Right cardiac atrium (tissue), 5 donors: ENCODE measurements around the gene HSP90B1. TPM values are rescaled to one million over a fixed set of nuclear protein-coding genes. Genes with fewer than 3 reads are reported as not detected.

Experiments used
- ATAC-seq, 2 donors: fragments of 200-7000 bp; cut with Tn5 transposase; one replicate each; pipeline versions ENCODE4 v1.8.0 to v1.9.1; 2020; ENCODE audit warnings: moderate library complexity in 2 of 2, mild to moderate bottlenecking in 1 of 2
- DNase-seq, 3 donors: peaks; one replicate each; pipeline ENCODE4 v3.0.0-alpha.2; 2020
- H3K27ac ChIP-seq: one replicate; pipeline ENCODE4 v1.5.1; 2013; ENCODE audit warnings: mild to moderate bottlenecking, low read length, control low read depth, moderate library complexity
- H3K27me3 ChIP-seq: one replicate; pipeline ENCODE4 v1.6.1; 2013; ENCODE audit not compliant: control insufficient read depth, insufficient read depth
- H3K4me1 ChIP-seq: one replicate; pipeline ENCODE4 v1.6.1; 2013; ENCODE audit warnings: low read length; ENCODE audit not compliant: control insufficient read depth, insufficient read depth
- H3K4me3 ChIP-seq: one replicate; pipeline ENCODE4 v1.5.1; 2013; ENCODE audit warnings: low read length, control low read depth
- H3K9me3 ChIP-seq: one replicate; pipeline ENCODE4 v1.6.1; 2013; ENCODE audit warnings: low read length; ENCODE audit not compliant: control insufficient read depth
- WGBS: extraction: QIAGEN DNeasy Blood & Tissue Kit; methylation state at CpG from one replicate; pipeline ENCODE4 v1.1.7; 2013; 5-methylcytosine and 5-hydroxymethylcytosine counted together
- intact Hi-C, 4 donors: fragments of 100-400 bp; cut with DNase I; formaldehyde crosslinking; loops; one replicate each; pipeline versions ENCODE4 v1.11.0 to v1.14.0; 2022 to 2023
- polyA plus RNA-seq: library from polyadenylated mRNA; stranded (reverse); fragments of 200-250 nt; gene quantifications from one replicate; pipeline ENCODE4 v1.2.3, GENCODE V29; 2013
- total RNA-seq, 4 donors: library from RNA; stranded (reverse); fragmentation: NEBNext Ultra II Directional; extraction: Animal tissue kit (Norgen Biotek cat#: 25700); gene quantifications; one replicate each; pipeline ENCODE4 v1.2.1, GENCODE V29; 2021
- donor health status: healthy with polysubstance abuse.
- donor health status: DM: no; HTN: yes; CAD: no.
- donor health status: DM: no; HTN: no; CAD: no.
- donor health status: DM: no; HTN: yes; CAD: no; lungs with severe emphysema.
- donor health status: DM: yes; HTN: yes; CAD: no.

Gene HSP90B1
- total and polyA plus RNA-seq, 5 donors = 292 to 625 (median 423) TPM

DNA sequence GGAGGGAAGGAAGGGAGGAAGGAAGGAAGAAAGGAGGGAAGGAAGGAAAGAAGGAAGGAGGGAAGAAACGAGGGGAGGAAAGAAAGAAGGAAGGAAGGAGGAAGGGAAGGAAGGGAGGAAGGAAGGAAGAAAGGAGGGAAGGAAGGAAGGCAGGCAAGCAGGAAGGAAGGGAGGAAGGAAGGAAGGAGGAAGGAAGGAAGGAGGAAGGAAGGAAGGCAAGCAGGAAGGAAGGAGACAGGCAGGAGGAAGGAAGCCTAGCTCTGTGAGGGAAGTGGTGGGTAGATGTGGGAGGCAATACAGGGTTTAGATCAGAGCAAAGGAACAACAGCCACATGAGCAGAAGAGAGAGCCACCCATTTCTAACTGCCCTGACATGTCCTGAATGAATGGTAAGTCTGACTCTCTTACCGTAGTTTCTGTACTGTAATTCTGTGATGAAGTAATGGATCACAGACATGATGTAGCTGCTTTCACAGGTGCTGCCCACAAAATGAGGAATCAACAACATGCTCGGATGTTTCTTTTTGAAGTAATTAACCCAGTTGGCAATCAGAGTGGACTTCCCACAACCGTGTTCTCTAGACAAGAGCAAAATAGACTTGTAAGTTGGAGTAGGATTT lies 24.4 kb upstream of the HSP90B1 start:
- WGBS = 71% methylated on average over 4 of the region's 4 CpGs

DNA sequence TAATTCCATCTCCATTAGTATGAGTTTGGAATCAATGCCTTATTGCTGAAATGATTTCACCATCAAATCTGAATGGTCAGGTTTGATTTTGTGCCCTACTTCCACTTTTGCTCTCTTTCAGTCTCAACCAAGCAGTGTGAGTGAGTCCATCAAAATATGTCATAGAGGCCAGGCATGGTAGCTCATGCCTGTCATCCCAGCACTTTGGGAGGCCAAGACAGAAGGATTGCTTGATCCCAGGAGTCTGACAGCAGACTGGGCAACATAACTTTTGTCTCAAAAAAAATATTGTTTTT lies 22.0 kb upstream of the HSP90B1 start:
- no peak overlapping the region for H3K4me3 ChIP-seq
- no peaks in the 10 kb centered on the region for H3K9me3 ChIP-seq
- H3K4me1 ChIP-seq = no peaks in the 10 kb centered on the region
- DNase-seq (no peak), ATAC-seq (no peak)
- no peaks in the 10 kb centered on the region for H3K27me3 ChIP-seq
- intact Hi-C loops = no loop called here
- no peak overlapping the region for H3K27ac ChIP-seq

More for the DNA sequence above, 24.4 kb upstream of the HSP90B1 start:
- Histone ChIP-seq H3K9me3 (no peaks in the 10 kb centered on the region), H3K4me1 (no peaks in the 10 kb centered on the region), H3K27me3 (no peaks in the 10 kb centered on the region), H3K4me3 (no peak overlapping the region), H3K27ac (no peak overlapping the region)
- DNase-seq = no peak
- no peak for ATAC-seq
- intact Hi-C loops = no loop called here

DNA sequence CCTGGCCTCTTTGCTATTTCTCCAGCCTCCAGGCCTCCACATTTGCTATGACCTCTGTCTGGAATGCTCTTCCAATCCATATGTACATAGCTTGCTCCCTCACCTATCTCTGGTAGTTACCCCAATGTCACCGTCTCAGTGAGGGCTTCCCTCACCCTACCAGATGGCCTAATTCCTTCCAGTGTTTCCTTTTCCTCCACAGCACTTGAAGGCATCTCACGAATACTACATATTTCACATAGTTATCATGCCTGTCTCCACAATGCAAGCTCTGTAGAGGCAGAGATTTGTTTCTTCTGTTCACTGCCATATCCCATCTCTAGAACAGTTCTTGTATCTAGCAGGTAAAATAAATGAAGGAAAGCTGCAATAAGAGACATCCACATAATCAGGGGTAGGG lies 21.3 kb upstream of the HSP90B1 start:
- WGBS = 26% methylated on average over 2 of the region's 2 CpGs
- intact Hi-C loops = no loop called here
- Histone ChIP-seq H3K4me1 (no peaks in the 10 kb centered on the region), H3K27ac (no peak overlapping the region), H3K9me3 (no peaks in the 10 kb centered on the region), H3K27me3 (no peaks in the 10 kb centered on the region), H3K4me3 (no peak overlapping the region)
- DNase-seq (no peak), ATAC-seq (no peak)

DNA sequence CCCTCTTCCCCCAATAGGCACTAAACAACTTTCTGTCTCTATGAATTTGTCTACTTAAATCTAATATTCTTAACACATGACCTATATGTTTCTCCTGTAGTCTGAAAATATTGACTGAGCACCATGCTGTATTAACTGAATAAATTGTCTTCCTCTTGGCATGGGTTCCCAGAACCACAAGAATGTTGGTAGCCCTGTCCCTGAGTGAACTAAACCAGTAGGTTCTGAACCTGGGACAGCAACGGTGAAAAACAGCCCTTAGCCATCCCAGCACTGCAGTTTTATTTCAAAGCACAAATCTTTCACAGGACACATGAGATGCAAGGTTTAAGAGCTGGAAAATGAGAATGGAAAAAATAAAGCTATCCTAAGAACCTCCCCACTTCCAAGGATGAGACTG lies 20.4 kb upstream of the HSP90B1 start:
- Histone ChIP-seq H3K4me1 (no peaks in the 10 kb centered on the region), H3K27me3 (no peaks in the 10 kb centered on the region), H3K9me3 (no peaks in the 10 kb centered on the region), H3K27ac (no peak overlapping the region), H3K4me3 (no peak overlapping the region)
- ATAC-seq = no peak
- no peak for DNase-seq
- intact Hi-C loops = no loop called here
- 88% methylated on average over 1 of the region's 1 CpG for WGBS

DNA sequence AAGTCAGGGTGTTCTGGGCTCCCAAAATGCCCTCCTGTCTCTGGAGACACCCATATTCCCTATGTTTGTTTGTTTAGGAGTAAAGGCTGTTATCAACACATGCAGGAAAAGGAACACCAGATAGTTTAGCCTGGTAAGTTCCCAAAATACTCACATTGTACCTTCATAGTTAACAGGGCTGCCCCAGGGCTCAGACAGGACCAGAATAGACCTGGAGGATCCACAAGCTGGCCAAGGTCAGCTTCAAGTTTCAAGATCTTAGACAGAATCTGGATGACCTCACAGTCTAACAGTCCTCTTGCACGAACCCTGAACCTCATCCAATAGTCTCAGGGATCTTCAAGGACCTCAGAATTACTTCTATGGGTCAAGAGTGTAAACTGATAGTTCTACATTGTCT lies 18.1 kb upstream of the HSP90B1 start:
- 73% methylated on average over 1 of the region's 1 CpG for WGBS
- ATAC-seq (no peak), DNase-seq (no peak)
- Histone ChIP-seq H3K9me3 (no peaks in the 10 kb centered on the region), H3K27me3 (no peaks in the 10 kb centered on the region), H3K4me1 (no peaks in the 10 kb centered on the region), H3K4me3 (no peak overlapping the region), H3K27ac (peak overlapping the region; percentile 17)
- intact Hi-C loops = no loop called here

DNA sequence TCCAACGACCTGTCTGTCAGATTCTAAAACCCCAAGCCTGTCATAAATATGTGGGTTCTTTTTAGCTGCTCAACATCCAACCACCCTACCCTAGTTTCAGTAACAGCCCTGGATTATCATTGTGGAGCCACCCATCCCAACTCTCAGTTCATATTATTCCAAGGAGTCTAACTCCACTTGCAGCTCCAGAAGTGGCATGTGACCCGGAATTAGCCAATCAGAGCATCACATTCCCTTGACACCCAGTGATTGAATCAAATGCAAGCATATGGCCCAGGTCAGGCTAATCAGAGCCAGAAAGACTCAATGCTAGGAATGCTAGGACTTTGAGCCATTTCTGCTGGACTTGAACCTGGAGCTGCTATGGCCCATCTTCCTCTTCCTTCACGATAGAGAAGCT lies 17.1 kb upstream of the HSP90B1 start:
- DNase-seq = no peak
- no peaks in the 10 kb centered on the region for H3K9me3 ChIP-seq
- WGBS = 86% methylated on average over 3 of the region's 3 CpGs
- no peaks in the 10 kb centered on the region for H3K27me3 ChIP-seq
- ATAC-seq = no peak
- H3K4me3 ChIP-seq = no peak overlapping the region
- intact Hi-C loops = no loop called here
- H3K27ac ChIP-seq = no peak overlapping the region
- H3K4me1 ChIP-seq = no peaks in the 10 kb centered on the region

DNA sequence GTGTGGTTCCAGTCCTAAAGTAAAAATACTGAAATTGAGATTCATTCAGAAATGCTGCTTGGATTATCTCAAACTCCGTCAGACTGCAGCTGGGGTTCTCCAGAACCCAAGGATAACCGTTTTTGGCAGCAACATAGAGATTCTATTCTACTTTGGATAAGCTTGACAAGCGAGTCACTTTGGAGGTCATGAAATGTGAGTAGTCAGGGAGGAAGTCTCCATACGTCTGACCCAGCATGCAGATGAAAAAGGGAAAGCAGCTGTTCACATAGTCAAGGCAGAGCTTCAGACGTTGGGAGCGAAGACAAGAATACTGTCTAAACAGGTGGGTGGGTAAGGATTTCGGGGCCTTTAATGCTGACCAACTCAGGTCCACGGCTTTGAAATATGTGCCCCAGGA lies 14.9 kb upstream of the HSP90B1 start:
- H3K9me3 ChIP-seq = no peaks in the 10 kb centered on the region
- no peak overlapping the region for H3K27ac ChIP-seq
- DNase-seq = no peak
- ATAC-seq = no peak
- H3K4me3 ChIP-seq = no peak overlapping the region
- H3K27me3 ChIP-seq = no peaks in the 10 kb centered on the region
- 50% methylated on average over 8 of the region's 8 CpGs for WGBS
- intact Hi-C loops = no loop called here
- no peaks in the 10 kb centered on the region for H3K4me1 ChIP-seq

DNA sequence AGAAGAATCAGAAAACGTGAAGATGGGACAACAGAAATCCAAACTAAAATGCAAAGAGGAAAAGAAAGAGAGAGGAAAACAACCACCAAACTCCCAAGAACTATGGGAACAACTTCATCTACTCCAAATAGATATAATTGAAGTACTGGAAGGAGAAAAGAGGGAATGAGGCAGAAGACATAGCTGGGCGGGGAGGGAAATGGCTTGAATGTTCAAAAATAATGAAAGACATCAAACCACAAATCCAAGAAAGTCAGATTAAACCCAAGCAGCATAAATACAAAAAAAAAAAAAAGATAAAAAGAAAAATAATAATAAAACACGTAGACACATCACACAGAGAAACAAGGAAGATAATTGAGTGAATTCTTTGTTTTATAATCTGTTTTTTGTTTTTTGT lies 12.3 kb upstream of the HSP90B1 start:
- no peaks in the 10 kb centered on the region for H3K4me1 ChIP-seq
- DNase-seq (no peak), ATAC-seq (no peak)
- H3K4me3 ChIP-seq = no peak overlapping the region
- no peak overlapping the region for H3K27ac ChIP-seq
- intact Hi-C loops = no loop called here
- 80% methylated on average over 3 of the region's 3 CpGs for WGBS
- H3K27me3 ChIP-seq = no peaks in the 10 kb centered on the region
- H3K9me3 ChIP-seq = no peaks in the 10 kb centered on the region

DNA sequence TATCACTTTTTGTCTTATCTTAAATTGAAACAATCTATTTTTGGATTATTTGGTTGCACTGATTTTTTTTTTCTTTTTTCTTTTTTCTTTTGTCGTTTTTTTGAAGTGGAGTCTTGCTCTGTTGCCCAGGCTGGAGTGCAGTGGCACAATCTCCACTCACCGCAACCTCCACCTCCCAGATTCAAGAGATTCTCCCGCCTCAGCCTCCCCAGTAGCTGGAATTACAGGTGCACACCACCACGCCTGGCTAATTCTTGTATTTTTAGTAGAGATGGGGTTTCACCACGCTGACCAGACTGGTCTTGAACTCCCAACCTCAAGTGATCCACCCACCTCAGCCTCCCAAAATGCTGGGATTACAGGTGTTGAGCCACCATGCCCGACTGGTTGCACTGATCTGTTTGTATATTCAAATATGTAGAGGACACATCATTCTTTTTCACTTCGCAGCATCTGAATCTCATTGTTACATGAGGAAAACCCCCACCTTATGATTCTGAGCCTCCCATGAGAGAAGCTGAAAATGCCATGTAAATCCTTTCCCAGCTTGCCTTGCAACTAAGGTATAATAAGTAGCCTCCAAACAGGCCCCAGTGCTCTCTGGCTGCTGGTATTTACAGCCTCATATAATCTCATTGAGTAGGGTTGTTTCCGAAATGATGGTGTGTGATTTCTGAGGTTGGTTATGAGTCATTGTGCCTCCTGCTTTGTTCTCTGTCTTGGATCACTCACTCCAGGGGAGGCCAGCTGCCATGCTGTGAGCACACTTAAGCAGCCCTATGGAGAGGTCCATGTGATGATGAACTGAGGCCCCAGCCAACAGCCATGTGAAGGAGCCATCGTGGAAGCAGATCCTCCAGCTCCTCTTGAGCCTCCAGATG lies 5.2 kb upstream of the HSP90B1 start:
- H3K27ac ChIP-seq = no peak overlapping the region
- no peaks in the 10 kb centered on the region for H3K4me1 ChIP-seq
- ATAC-seq (no peak), DNase-seq (no peak)
- 86% methylated on average over 9 of the region's 9 CpGs for WGBS
- no peaks in the 10 kb centered on the region for H3K9me3 ChIP-seq
- no peaks in the 10 kb centered on the region for H3K27me3 ChIP-seq
- intact Hi-C loops = no loop called here
- H3K4me3 ChIP-seq = no peak overlapping the region

DNA sequence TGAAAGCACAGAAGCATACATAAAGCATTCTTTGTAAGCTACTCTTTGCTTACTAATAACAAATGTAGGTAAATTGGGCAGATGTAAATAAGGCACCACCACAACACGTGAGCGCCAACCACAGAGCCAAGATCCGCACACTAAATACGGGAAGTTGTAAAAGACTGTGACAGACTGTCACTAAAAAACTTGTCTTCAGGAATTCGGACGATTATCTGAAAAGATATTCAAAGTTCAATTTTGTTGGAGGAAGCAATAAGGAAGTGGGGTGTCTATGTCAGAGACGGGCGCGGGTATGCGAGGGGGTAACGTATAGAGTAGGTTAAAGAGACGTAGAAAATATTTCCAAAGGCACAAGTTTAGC lies 1.5 kb upstream of the HSP90B1 start:
- ATAC-seq (no peak), DNase-seq (peak in 2 of 3 donors; percentile 11 to 67)
- H3K27me3 ChIP-seq = no peaks in the 10 kb centered on the region
- no peaks in the 10 kb centered on the region for H3K4me1 ChIP-seq
- peak overlapping the region; percentile 71 for H3K4me3 ChIP-seq
- intact Hi-C loops = no loop called here
- H3K27ac ChIP-seq = peak overlapping the region; percentile 98
- WGBS = 12% methylated on average over 12 of the region's 12 CpGs
- no peaks in the 10 kb centered on the region for H3K9me3 ChIP-seq

DNA sequence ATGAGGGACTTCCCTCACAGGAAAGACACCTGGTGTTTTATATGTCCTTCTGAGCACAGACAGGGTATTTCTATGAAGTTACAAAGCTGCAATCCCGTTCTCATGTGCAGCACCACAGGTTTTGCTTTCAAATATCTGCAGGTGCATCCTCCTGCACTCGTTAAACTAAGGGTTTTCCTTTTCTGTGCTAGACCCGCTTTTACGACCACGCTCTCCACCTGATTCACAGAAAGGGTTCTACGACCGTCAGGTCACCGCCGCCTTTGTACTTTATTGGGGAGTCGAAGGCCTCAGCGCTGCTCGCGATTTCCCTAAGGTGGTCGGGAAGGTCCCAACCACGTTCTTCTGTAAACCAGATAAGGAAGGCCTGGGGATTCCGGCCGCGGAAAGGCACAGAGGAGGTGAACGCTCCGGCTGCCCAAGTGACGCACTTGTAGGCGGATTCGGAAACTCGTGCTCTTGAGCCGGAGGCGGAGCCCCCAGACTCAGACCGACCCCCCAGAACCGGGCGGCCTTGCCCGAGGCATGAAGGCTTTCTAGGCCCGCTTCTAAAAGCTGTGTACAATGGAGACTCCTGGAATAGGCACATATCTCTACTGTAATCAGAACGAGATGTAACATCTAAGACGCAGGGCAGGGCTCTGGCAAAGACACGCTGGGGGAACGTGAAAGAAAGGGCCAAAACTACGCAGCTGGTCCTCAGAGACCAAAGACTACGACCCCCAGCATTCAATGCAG lies 995 bp upstream of the HSP90B1 start:
- H3K4me3 ChIP-seq = peak overlapping the region; percentile 71
- under 1% methylated on average over 37 of the region's 37 CpGs for WGBS
- peak overlapping the region; percentile 98 for H3K27ac ChIP-seq
- DNase-seq (peak; percentile 91 to 94 (median 93)), ATAC-seq (peak; percentile 75 to 80)
- intact Hi-C loops = no loop called here
- H3K4me1 ChIP-seq = no peaks in the 10 kb centered on the region
- no peaks in the 10 kb centered on the region for H3K27me3 ChIP-seq
- no peaks in the 10 kb centered on the region for H3K9me3 ChIP-seq
